Endothelial cell of umbilical vein (primary cell): Measurements from ENCODE around the gene NARS2. TPM values are rescaled to one million over a fixed set of nuclear protein-coding genes. Genes with fewer than 3 reads are reported as not detected.

ENCODE experiments used
- BruUV-seq: library from RNA; stranded (reverse); fragments of 400-500 nt; replicated peaks from 2 replicates; lab custom pipeline; 2021; lab: Mats Ljungman, UMichigan
- CTCF ChIA-PET: fragments of 300-600, 350-600 bp; sonication (Branson Sonifier 250); formaldehyde crosslinking; loops from one replicate; lab custom pipeline; 2021; ENCODE audit warnings: antibody characterized with exemption, inconsistent platforms; lab: Charles Lee
- POLR2A ChIA-PET: fragments of 300-600, 350-600 bp; sonication (Branson Sonifier 250); formaldehyde crosslinking; loops from one replicate; lab custom pipeline; 2021; ENCODE audit warnings: antibody characterized with exemption, inconsistent platforms; lab: Charles Lee
- DNase-seq: peaks from one replicate; pipeline ENCODE4 v3.0.0-alpha.2; 2011; ENCODE audit warnings: low read depth, low spot score
- FAIRE-seq: peaks from 2 replicates; lab custom pipeline; 2011; peaks lifted over from hg19 to GRCh38; lab: Jason Lieb, UNC
- H2AFZ ChIP-seq: 2 replicates; pipeline ENCODE4 v1.6.0; 2012; ENCODE audit warnings: low read depth, low read length, control low read depth, inconsistent platforms
- H3K27ac ChIP-seq: 2 replicates; pipeline ENCODE4 v1.5.1; 2011; ENCODE audit warnings: low read depth, mild to moderate bottlenecking, control low read depth, low read length, moderate library complexity; ENCODE audit not compliant: insufficient read depth
- H3K27me3 ChIP-seq, 2 experiments: 2 replicates each; pipeline versions ENCODE4 v1.6.0 to v1.6.1; 2011; ENCODE audit warnings: low read length in 2 of 2, mixed read lengths in 1 of 2; ENCODE audit not compliant: control insufficient read depth in 2 of 2, insufficient read depth in 2 of 2
- H3K36me3 ChIP-seq, 2 experiments: 2 replicates in 1 of 2; 3 replicates in 1 of 2; pipeline ENCODE4 v1.5.1; 2011; ENCODE audit warnings: low read length in 2 of 2, mild to moderate bottlenecking in 1 of 2, moderate library complexity in 1 of 2; ENCODE audit not compliant: control insufficient read depth in 2 of 2, insufficient read depth in 2 of 2; ENCODE audit errors: extremely low read depth in 1 of 2
- H3K4me1 ChIP-seq: 3 replicates; pipeline ENCODE4 v1.5.1; 2011; ENCODE audit warnings: mild to moderate bottlenecking, low read length; ENCODE audit not compliant: control insufficient read depth, insufficient read depth; ENCODE audit errors: extremely low read depth
- H3K4me2 ChIP-seq: 2 replicates; pipeline ENCODE4 v1.6.1; 2011; ENCODE audit warnings: low read length, control low read depth, mixed read lengths; ENCODE audit not compliant: insufficient read depth
- H3K4me3 ChIP-seq, 3 experiments: fragments of 200-600 bp in 1 of 3; sonication (generic), shearing (Covaris generic) in 1 of 3; replicated peaks in 1 of 3; 2 replicates each; pipeline ENCODE4 v1.5.1; 2011 to 2016; ENCODE audit warnings: control low read depth in 3 of 3, low read length in 3 of 3, mild to moderate bottlenecking in 2 of 3, inconsistent platforms in 1 of 3, low read depth in 1 of 3, moderate library complexity in 1 of 3; ENCODE audit not compliant: insufficient read depth in 1 of 3
- H3K79me2 ChIP-seq: 2 replicates; pipeline ENCODE4 v1.6.0; 2012; ENCODE audit warnings: low read length, inconsistent platforms; ENCODE audit not compliant: control insufficient read depth, insufficient read depth
- H3K9ac ChIP-seq: replicated peaks from 2 replicates; pipeline ENCODE3; 2011; ENCODE audit warnings: low read length, control low read depth; ENCODE audit not compliant: insufficient read depth; ENCODE audit errors: extremely low read depth
- H3K9me1 ChIP-seq: replicated peaks from 3 replicates; pipeline ENCODE4 v1.6.0; 2011; ENCODE audit warnings: mild to moderate bottlenecking, low read length; ENCODE audit not compliant: control insufficient read depth, insufficient read depth; ENCODE audit errors: extremely low read depth
- H3K9me3 ChIP-seq: replicated peaks from 2 replicates; pipeline ENCODE4 v1.5.1; 2012; ENCODE audit warnings: low read length, inconsistent platforms; ENCODE audit not compliant: control insufficient read depth, insufficient read depth
- H4K20me1 ChIP-seq: replicated peaks from 2 replicates; pipeline ENCODE3; 2011; ENCODE audit warnings: mild to moderate bottlenecking, low read length; ENCODE audit not compliant: control insufficient read depth, insufficient read depth; ENCODE audit errors: extremely low read depth
- EZH2 ChIP-seq: IDR thresholded peaks from 2 replicates; pipeline ENCODE4 v1.6.1; 2012; ENCODE audit warnings: borderline replicate concordance, low read depth, mild to moderate bottlenecking, moderate library complexity, low read length, inconsistent platforms; ENCODE audit not compliant: severe bottlenecking
- POLR2A ChIP-seq: IDR thresholded peaks from 2 replicates; pipeline ENCODE4 v1.6.1; 2012; ENCODE audit warnings: low read depth, mild to moderate bottlenecking, control low read depth, low read length
- POLR2AphosphoS5 ChIP-seq: IDR thresholded peaks from 2 replicates; pipeline ENCODE4 v1.6.1; 2012; ENCODE audit warnings: low read depth, mild to moderate bottlenecking, control low read depth, low read length, moderate library complexity; ENCODE audit not compliant: insufficient read depth
- dilution Hi-C: fragments of 300-500 bp; cut with MboI; formaldehyde crosslinking; loops from one replicate; pipeline ENCODE4 v1.15.0; 2019; ENCODE audit warnings: low sequenced_read_pairs; ENCODE audit not compliant: extremely low pct_ligation_motif_present
- intact Hi-C: fragments of 100-400 bp; cut with micrococcal nuclease; formaldehyde crosslinking; loops from one replicate; pipeline ENCODE4 v1.10.0; 2022
- polyA plus RNA-seq, 4 experiments: library from polyadenylated mRNA; depleted of rRNA in 3 of 4; stranded (reverse) in 3 of 4; unstranded in 1 of 4; fragments of >200 nt; gene quantifications; 2 replicates each; pipeline versions ENCODE4 v1.2.1 to v1.2.3, GENCODE V29; 2011 to 2012; ENCODE audit warnings: missing spikeins in 1 of 4
- total RNA-seq: library from RNA; stranded (reverse); gene quantifications from 2 replicates; pipeline ENCODE4 v1.2.3, GENCODE V29; 2021

The NARS2 gene
- total and polyA plus RNA-seq, 2 donors (not counting 3 experiments of a cell fraction or from before 2014, with no cell fraction given), result 6.9 to 16.7 TPM

- no peak for TF ChIP-seq POLR2A
- no peaks in the 10 kb centered on the region for H3K79me2 ChIP-seq
- POLR2A ChIA-PET, result no interaction called here
- H3K27ac ChIP-seq, result no peak overlapping the region
- intact Hi-C loops (no loop called here), dilution Hi-C loops (no loop called here)
- CTCF ChIA-PET, result interaction anchor here (1.2 to 2.2 kb wide), 5 partner anchors 10 to 71 kb away, joined by 3 to 10 read pairs (median 5); no protein-coding TSS in a partner anchor
- no peaks in the 10 kb centered on the region for H3K9me1 ChIP-seq
- H3K4me3 ChIP-seq, result no peak overlapping the region
- no peaks in the 10 kb centered on the region for H4K20me1 ChIP-seq
- H3K4me2 ChIP-seq, result no peak overlapping the region
- no peak for FAIRE-seq
- H3K9me3 ChIP-seq, result no peaks in the 10 kb centered on the region
- no peak for DNase-seq
- no TSS peak for BruUV-seq
- no peaks in the 10 kb centered on the region for H3K36me3 ChIP-seq
- H3K27me3 ChIP-seq, result no peaks in the 10 kb centered on the region
- H2AFZ ChIP-seq, result no peak overlapping the region
- H3K4me1 ChIP-seq, result no peaks in the 10 kb centered on the region
- H3K9ac ChIP-seq, result no peak overlapping the region
These were observed 81.7 kb downstream of the NARS2 start for GRCh38 chr11:78492973-78493372.

GRCh38 chr11:78489184-78489583 is 85.5 kb downstream of the NARS2 start:
- Histone ChIP-seq H3K27me3 (no peaks in the 10 kb centered on the region), H3K79me2 (no peaks in the 10 kb centered on the region), H3K9me3 (no peaks in the 10 kb centered on the region), H4K20me1 (no peaks in the 10 kb centered on the region), H3K9me1 (no peaks in the 10 kb centered on the region), H3K9ac (no peak overlapping the region), H3K36me3 (no peaks in the 10 kb centered on the region), H2AFZ (no peak overlapping the region), H3K27ac (no peak overlapping the region), H3K4me2 (no peak overlapping the region), H3K4me1 (no peaks in the 10 kb centered on the region), H3K4me3 (no peak overlapping the region)
- DNase-seq (no peak), FAIRE-seq (no peak)
- dilution Hi-C loops (no loop called here), intact Hi-C loops (loop anchor here (2.0 kb wide), 1 partner anchor 14 kb away; no protein-coding TSS in a partner anchor)
- POLR2A ChIA-PET, result no interaction called here
- CTCF ChIA-PET, result interaction anchor here (1.0 to 1.5 kb wide), 3 partner anchors 16 to 75 kb away, joined by 3 to 4 read pairs (median 3); no protein-coding TSS in a partner anchor
- BruUV-seq, result no TSS peak
- TF ChIP-seq POLR2AphosphoS5, result no peak
- no peak for TF ChIP-seq EZH2
- TF ChIP-seq POLR2A, result no peak
